ENCODE results near the gene ILDR1.

ILDR1 gene

GRCh38 chr3:121989943-121990342 lies 32.1 kb downstream of the ILDR1 start:
- DNase-seq: no peak

DNA sequence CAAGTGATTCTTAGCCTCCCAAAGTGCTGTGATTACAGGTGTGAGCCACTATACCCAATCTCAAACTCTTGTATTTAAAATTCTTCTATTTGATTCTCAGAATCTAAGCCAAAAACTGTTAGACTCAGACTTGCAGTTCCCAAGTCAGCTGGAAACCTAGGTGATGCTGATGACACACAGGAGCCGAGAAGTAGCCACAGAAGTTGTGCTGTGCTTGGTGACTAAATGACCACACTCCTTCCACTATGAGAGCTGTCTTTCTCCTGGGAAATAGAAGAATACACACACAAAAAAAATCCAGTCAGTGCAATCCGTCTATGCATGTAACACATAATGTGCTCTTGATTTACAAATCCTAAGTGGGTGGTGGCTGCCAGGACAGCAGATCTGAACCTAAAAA lies 33.9 kb downstream of the ILDR1 start:
- DNase-seq: no peak

DNA sequence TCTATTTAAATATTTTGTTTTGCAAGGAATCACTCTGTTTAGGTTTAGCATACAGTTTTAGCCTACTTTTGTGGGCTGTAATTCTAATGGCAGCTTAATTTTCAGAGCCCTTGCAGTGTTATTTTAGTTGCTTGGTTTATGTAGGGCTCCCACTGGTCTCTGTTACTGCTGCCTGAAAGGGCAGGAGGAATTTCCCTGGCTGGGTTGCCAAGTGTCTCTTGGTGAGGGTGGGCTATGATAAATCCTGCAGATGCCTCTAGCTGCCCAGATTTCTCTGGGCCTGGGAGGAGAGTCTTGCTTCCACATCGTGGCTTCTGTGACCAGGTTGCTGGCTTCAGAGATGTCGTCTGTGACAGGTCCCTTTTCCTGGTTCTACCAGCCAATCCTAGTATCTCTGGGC lies 36.2 kb downstream of the ILDR1 start:
- DNase-seq: no peak

GRCh38 chr3:121981473-121981872 lies 40.6 kb downstream of the ILDR1 start:
- no peak for DNase-seq

GRCh38 chr3:121980450-121980796 lies 41.6 kb downstream of the ILDR1 start:
- DNase-seq: no peak

DNA sequence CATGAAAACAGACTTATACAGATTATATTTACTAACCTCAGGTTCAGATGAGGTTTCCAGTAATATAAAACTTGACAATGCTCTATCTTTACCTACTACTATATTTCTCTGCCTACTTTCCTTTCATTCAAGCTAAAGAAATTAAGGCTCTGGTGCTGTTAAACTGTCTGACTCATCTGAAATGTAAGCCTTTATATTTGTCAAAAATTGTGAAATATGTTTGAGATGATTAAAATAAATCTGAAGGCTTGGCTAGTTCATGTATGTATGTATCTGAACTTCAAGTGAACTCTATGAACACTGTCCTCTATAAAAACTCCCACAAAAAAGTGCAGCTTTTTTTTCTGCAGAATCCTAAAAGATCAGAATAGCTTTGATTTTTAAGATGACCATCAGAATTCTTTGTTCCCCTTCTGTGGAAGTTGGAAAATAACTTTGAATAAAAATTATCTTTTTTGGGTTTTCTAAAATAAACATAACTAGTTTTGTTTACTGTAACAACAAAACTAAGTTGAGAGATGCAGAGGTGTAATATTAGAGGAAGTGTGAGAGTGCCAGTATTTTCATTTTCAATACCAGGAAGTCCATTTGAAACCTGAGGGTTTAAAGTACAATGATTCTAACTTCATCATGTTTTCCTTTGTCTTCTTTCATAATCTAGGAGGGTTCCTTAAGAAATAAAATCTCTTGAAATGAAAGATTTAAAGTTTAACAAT lies 42.2 kb downstream of the ILDR1 start:
- no peak for DNase-seq

GRCh38 chr3:121979246-121979645 lies 42.8 kb downstream of the ILDR1 start:
- no peak for DNase-seq

GRCh38 chr3:121976727-121977126 lies 45.3 kb downstream of the ILDR1 start:
- DNase-seq: no peak

DNA sequence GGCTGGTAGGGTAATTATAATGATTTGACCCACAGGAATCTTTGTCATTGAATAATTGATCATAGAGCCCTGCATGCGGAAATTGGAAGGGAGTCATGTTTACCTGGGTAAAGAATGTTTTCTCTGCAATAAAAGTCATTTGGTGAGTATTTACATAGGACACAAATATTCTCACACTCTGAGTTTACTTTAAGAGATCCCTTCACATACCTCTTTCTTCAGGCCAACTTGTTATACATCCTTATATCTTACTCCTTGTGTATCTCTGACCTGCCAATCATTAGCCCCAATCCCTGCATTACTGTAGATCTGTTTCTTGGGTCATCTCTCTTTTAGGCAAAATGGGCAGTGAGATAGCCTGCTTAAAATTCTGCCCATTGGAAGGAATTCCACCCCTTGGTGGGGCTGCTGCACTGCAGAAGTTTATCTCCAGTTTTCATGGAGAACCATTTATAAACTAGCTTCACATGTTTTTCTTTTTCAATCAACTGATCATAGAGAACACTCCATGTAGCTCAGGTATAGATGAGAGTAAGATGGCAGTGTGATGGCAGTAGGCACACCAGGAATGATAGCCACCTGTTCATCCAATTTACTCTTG lies 46.2 kb downstream of the ILDR1 start:
- no peak for DNase-seq

DNA sequence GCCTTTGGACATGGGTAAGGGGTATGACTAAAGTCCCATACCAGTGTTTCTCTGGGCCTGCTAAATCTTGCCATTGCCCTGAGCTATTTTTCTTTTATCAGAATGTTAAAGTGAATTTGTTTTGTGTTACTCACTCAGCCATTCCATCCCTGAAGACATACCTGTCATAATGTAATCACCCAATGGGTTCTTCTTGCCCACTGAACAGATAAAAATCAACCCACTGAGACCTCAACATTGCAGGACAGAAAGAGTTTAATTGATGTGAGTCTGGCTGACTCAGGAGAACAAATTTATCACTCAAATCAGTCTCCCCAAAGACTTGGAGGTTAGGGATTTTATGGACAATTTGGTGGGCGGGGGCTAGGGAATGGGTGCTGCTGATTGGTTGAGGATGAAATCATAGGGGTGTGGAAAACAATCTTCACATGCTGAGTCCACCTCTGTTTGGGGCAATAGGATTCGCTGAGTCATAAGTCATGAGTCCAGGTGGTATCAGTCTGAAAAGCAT lies 47.4 kb downstream of the ILDR1 start:
- DNase-seq: no peak

DNA sequence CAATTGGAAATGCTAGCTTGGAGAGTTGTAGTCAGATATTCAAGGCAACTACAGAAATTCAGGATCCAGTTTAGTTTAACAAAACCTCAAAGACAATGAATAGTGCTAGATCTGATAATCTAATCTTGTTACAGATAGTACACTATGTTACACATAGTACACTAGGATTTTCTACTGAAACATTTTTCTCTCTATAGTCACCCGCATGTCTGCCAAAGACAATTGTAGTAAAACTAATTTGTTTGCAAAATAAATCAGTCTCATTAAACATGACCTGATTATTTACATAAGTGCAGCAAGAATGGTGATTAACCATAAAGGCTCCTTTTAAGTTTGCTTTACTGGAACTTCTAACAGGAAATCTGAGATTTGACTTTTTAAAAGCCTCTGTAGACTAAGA lies 52.0 kb downstream of the ILDR1 start:
- no peak for DNase-seq

DNA sequence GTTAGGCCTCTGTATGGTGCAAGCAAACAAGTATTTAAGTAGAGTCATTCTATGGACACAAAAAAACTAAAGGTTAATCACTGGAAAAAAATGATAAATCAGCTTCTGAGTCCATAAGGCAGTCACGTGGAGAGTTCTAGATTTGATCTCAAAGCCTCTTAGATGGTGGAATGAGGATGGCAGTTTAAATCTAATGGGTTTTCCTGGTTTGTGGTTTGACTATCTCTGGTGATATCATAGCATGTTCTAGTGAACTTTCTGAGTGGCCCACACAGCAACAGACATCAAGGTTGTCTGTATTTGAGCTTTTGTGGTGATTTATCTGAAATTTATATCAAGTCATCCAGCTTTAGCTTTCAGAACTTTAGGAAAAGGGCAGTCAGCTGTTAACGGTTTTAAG lies 52.4 kb downstream of the ILDR1 start:
- no peak for DNase-seq

GRCh38 chr3:121963608-121964007 lies 58.4 kb downstream of the ILDR1 start:
- DNase-seq: no peak

DNA sequence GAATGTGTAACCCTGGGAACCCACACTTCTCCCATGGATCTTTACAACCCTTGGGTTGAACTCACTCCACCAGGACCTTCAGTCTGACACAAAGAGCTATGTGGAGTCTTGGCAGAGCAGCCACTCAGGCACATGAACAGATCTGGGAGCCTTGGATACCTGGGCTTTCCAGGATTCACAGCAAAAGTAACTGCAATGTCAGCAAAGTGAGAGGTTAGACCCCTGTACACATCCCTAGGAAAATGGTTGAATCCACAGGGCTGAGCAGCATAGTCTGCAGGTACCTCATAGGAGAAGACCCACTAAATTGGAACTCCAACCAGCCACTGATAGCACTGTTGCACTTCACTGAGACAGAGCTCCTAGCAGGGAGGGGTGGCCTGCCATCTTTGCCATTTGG lies 59.6 kb downstream of the ILDR1 start:
- no peak for DNase-seq

GRCh38 chr3:121961283-121961682 lies 60.8 kb downstream of the ILDR1 start:
- no peak for DNase-seq

- DNase-seq: no peak
Observed at GRCh38 chr3:121958801-121959200, 63.2 kb downstream of the ILDR1 start.

GRCh38 chr3:121957674-121958415 lies 64.2 kb downstream of the ILDR1 start:
- DNase-seq: no peak

DNA sequence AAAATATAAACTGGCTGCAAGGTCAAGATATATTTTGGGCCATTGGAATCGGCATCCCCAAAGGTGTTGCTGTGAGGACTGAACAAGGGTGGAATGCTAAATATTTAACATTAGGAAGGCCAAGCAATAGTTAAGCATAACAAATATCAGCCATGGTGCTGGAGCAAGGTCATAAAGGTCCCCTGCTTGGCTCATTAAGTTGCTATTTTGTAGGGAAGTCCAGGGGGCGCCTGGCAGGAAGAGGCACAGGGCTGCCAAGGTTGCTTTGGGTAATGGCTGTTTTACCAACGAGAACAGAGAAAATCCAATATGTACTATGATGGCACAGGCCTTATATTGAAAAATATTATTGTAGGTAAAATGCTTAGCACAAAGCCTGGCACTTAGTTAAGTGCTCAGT lies 65.7 kb downstream of the ILDR1 start:
- DNase-seq: no peak

DNA sequence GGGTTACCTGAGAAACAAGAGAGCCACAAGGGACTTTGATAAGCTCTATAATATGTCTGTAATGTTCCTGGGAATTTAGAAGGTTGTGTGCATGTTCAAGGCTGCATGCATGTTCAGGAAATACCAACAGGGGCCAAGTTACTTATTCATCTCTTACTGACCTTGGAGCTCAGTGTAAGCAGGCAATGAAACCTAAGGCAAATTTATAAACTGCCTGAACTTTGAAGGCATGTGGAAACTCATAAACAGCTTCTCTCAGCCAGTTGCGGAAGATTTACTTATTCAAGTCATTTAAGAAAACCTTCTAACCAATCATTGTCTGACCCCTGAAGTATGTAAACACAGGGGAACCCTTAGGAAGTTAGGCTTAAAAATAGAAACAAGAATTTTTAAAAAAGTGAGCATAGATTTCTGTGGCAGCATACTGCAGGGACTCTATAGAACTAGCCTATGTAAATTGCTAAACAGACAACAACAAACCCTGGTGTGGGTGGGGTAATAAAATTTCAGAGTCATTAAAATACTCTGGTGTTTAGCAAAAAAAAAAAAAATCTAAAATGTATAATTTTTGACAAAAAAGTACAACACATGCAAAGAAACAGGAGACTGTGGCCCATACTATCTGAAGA lies 70.6 kb downstream of the ILDR1 start:
- DNase-seq: no peak

GRCh38 chr3:121948641-121949040 lies 73.4 kb downstream of the ILDR1 start:
- DNase-seq: no peak

DNA sequence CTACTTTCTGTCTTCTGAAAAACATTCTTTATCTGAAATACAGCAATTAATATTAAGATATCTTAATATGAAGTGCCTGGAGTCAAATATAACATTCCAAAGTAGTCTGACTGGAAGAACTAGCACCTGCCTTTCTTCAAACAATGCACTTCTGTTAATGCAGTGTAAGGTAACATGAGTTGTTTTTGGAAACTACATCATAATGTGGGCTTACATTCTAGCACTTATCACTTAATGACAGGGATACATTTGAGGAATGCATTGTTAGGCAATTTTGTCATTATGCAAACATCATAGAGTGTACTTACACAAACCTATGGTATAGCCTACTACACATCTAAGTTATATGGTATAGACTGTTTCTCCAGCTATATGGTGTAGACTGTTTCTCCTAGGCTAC lies 78.6 kb downstream of the ILDR1 start:
- DNase-seq: no peak

GRCh38 chr3:121942116-121942786 lies 79.8 kb downstream of the ILDR1 start:
- no peak for DNase-seq

DNA sequence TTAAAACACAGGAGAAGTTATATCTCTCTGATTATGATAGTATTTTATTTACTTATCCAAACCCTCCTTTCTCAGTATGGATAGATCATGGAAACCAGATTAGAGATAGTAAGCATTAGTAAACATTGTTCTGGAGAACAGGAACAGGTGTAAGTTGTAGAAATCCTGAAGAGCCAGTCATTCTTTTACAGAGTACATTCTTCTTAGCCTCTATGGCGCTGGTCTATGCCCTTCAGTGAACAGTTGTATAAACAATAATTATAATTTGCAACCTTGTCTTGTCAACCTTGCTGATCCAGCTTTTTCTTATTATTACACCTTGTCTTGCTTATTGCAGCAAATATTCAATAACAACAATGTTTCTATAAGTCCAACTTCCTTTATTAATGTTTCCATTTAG lies 80.5 kb downstream of the ILDR1 start:
- no peak for DNase-seq

All from activated CD8-positive, alpha-beta memory T cell treated with anti-CD3 and anti-CD28 coated beads for 24 hours (primary cell).